Measurements from ENCODE around the gene ZNF609. TPM values are rescaled to one million over a fixed set of nuclear protein-coding genes. Genes with fewer than 3 reads are reported as not detected.

The ZNF609 gene
- total and polyA plus RNA-seq, 2 of the 13 experiments (the other 11 are each of a cell fraction or from before 2014, with no cell fraction given): 8.9 to 9.9 TPM

DNA sequence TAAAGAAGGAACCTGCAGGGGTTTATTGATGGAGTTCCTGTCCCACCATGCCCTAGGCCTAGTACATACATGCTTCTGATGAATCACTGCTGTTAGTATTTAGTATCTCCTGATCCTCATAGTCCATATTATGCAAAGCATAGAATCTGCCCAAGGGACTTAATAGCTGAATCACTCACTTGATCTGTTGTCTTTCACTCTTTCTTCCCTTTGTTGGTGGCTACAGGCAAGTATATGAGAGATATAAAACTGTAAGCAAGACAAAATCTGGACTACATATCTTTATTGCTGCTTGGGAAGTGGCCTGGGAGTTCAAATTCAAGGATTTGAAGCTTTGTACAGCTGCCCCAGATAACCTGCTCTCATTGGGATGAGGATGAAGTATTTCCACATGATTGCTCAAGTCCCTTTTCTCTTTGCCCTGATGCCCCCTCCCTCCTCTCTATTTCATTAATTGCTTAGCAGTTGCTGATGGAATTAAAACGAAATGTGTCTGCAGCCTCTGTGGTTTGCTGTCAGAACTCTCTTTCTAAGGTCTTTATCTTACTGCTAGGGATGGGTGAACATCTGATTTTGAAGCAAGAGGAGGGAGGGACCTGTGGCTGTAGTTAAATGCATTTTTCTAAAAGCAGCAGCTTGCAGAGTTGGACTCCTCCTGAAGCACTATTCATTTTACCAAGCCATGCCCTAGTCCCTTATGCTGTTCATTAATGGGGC is 114.1 kb downstream of the ZNF609 start (continued):
- TF ChIP-seq ZNF616 (CRISPR knock-in tag; IDR thresholded peaks at IDR 0.05; ENCODE audit: low read depth): no peak
- TF ChIP-seq AGO1 (IDR thresholded peaks at IDR 0.05; ENCODE audit: low read depth, low read length, poor library complexity, severe bottlenecking): no peak

DNA sequence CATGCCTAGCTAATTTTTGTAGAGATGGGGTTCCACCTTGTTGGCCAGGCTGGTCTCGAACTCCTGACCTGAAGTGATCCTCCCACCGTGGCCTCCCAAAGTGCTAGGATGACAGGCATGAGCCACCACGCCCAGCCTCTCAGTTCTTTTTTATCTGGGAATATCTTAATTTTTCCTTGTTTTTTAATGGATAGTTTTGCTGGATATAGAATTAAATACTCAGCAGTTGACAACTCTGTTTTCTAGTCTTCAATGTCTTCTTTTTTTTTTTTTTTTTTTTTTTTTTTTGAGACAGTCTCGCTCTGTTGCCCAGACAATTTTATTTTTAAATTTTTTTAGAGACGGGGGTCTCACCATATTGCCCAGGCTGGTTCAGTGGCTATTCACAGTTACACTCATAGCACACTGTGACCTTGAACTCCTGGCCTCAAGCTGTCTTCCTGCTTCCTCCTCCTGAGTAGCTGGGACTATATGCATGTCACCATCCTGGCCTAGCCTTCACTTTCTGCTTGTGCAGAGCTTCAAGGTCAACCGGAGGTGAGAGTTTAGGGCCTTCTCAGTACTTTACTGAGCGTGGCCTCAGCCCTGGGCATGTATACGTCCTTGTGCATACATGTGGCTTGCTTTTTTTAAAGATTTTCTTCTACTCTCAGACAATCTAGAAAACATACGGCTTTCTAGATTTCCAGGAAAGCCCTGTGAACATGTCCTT is 120.5 kb downstream of the ZNF609 start:
- no peak overlapping the region for H3K4me2 ChIP-seq (ENCODE audit: low read depth, low read length)
- FAIRE-seq (no peak), ATAC-seq (no peak), DNase-seq (ENCODE audit: low spot score) (no peak)
- H3K27me3 ChIP-seq (ENCODE audit: control insufficient read depth in 1 of 2, insufficient read depth in 2 of 2, low read length in 2 of 2): no peaks in the 10 kb centered on the region
- WGBS (ENCODE audit: low lambda C conversion rate): 97% methylated on average over 9 of the region's 9 CpGs
- no peak overlapping the region for H3K4me3 ChIP-seq (replicated peaks in 1 of 3; ENCODE audit: insufficient read depth in 1 of 3, low read depth in 2 of 3, low read length in 3 of 3)
- H3K79me2 ChIP-seq (ENCODE audit: insufficient read depth, low read length): peaks cover 14% of the 10 kb centered on the region
- H3K4me1 ChIP-seq (ENCODE audit: insufficient read depth, low read length): peaks cover 29% of the 10 kb centered on the region
- H3K9me3 ChIP-seq (ENCODE audit: low read length): peaks cover 15% of the 10 kb centered on the region
- H3K9ac ChIP-seq (ENCODE audit: insufficient read depth, low read depth, low read length): no peak overlapping the region
- in situ Hi-C loops (cut with HindIII; ENCODE audit: extremely low pct_ligation_motif_present, low pct_unique_long_range_greater_than_20kb): no loop called here
- POLR2A ChIA-PET: interaction anchor here (0.6 to 1.0 kb wide), 3 partner anchors 9 to 12 kb away, joined by 3 read pairs; no protein-coding TSS in a partner anchor
- BruUV-seq (replicated peaks): no TSS peak
- CTCF ChIA-PET (ENCODE audit: low intra/inter-chr PET ratio, low total read pairs): no interaction called here
- intact Hi-C loops (cut with micrococcal nuclease; ENCODE audit: unreplicated experiment): no loop called here
- no peaks in the 10 kb centered on the region for H4K20me1 ChIP-seq (ENCODE audit: insufficient read depth, low read length)
- 0 out of 5 replicates have a peak, but pooled peaks cover 0 to 2% of the 10 kb centered on the region in 2 experiments for H3K36me3 ChIP-seq (replicated peaks in 1 of 2; ENCODE audit: control insufficient read depth in 1 of 2, insufficient read depth in 2 of 2, low read length in 2 of 2)
- H3K27ac ChIP-seq (ENCODE audit: extremely low read length, insufficient read depth, low read length): peak overlapping the region; percentile 48
- H2AFZ ChIP-seq (ENCODE audit: low read length): no peak overlapping the region
- TF ChIP-seq, protein P1, sequence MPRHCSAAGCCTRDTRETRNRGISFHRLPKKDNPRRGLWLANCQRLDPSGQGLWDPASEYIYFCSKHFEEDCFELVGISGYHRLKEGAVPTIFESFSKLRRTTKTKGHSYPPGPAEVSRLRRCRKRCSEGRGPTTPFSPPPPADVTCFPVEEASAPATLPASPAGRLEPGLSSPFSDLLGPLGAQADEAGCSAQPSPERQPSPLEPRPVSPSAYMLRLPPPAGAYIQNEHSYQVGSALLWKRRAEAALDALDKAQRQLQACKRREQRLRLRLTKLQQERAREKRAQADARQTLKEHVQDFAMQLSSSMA (CRISPR knock-in tag; IDR thresholded peaks at IDR 0.05): no peak
- TF ChIP-seq NFE2L2 (IDR thresholded peaks at IDR 0.05; ENCODE audit: low read length) (no peak), RARA (CRISPR knock-in tag; IDR thresholded peaks at IDR 0.05) (peak; percentile 41), HNRNPH1 (optimal IDR thresholded peaks at IDR 0.05; ENCODE audit: low read depth, low read length) (no peak), NFE2L1 (CRISPR knock-in tag; IDR thresholded peaks at IDR 0.05; ENCODE audit: borderline replicate concordance) (no peak), NFYC (CRISPR knock-in tag; IDR thresholded peaks at IDR 0.05) (no peak), MEF2D (CRISPR knock-in tag; IDR thresholded peaks at IDR 0.05) (no peak), PPARG (CRISPR knock-in tag; conservative IDR thresholded peaks at IDR 0.05) (no peak), SRSF1 (optimal IDR thresholded peaks at IDR 0.05; ENCODE audit: low read depth, low read length) (no peak), ZNF841 (CRISPR knock-in tag; IDR thresholded peaks at IDR 0.05; ENCODE audit: borderline replicate concordance) (no peak), ZNF101 (CRISPR knock-in tag; IDR thresholded peaks at IDR 0.05; ENCODE audit: borderline replicate concordance, low read depth) (no peak), MEIS1 (CRISPR knock-in tag; IDR thresholded peaks at IDR 0.05; ENCODE audit: borderline replicate concordance) (no peak), ZFP1 (CRISPR knock-in tag; IDR thresholded peaks at IDR 0.05) (peak; percentile 90; the same call in 1 of the 2 replicates), RNF2 (conservative IDR thresholded peaks at IDR 0.05; ENCODE audit: low read depth) (no peak), ZNF343 (CRISPR knock-in tag; IDR thresholded peaks at IDR 0.05) (no peak), ESRRA (CRISPR knock-in tag; IDR thresholded peaks at IDR 0.05; ENCODE audit: low read depth) (peak; percentile 38; the same call in 1 of the 2 replicates)
- TF ChIP-seq, protein P2, sequence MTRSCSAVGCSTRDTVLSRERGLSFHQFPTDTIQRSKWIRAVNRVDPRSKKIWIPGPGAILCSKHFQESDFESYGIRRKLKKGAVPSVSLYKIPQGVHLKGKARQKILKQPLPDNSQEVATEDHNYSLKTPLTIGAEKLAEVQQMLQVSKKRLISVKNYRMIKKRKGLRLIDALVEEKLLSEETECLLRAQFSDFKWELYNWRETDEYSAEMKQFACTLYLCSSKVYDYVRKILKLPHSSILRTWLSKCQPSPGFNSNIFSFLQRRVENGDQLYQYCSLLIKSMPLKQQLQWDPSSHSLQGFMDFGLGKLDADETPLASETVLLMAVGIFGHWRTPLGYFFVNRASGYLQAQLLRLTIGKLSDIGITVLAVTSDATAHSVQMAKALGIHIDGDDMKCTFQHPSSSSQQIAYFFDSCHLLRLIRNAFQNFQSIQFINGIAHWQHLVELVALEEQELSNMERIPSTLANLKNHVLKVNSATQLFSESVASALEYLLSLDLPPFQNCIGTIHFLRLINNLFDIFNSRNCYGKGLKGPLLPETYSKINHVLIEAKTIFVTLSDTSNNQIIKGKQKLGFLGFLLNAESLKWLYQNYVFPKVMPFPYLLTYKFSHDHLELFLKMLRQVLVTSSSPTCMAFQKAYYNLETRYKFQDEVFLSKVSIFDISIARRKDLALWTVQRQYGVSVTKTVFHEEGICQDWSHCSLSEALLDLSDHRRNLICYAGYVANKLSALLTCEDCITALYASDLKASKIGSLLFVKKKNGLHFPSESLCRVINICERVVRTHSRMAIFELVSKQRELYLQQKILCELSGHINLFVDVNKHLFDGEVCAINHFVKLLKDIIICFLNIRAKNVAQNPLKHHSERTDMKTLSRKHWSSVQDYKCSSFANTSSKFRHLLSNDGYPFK (CRISPR knock-in tag; IDR thresholded peaks at IDR 0.05; ENCODE audit: borderline replicate concordance): no peak
